ENCODE measurements around the gene HSD17B13.
"Not testable (repeated sequence)": the region's sequence is repeated elsewhere in the genome, so short reads cannot be mapped to it uniquely, and the experiment has no call there.

Gene HSD17B13, protein sequence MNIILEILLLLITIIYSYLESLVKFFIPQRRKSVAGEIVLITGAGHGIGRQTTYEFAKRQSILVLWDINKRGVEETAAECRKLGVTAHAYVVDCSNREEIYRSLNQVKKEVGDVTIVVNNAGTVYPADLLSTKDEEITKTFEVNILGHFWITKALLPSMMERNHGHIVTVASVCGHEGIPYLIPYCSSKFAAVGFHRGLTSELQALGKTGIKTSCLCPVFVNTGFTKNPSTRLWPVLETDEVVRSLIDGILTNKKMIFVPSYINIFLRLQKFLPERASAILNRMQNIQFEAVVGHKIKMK

GRCh38 chr4:87322754-87323153 is at the start of gene HSD17B13:
TSS of gene HSD17B13 (minus strand) at chr4:87322882. CDS start at chr4:87322841, 41 bp downstream.
- no peak for DNase-seq

- DNase-seq = no peak
These were observed 47.4 kb upstream of the HSD17B13 start for GRCh38 chr4:87370068-87370467.

- no peak for DNase-seq
These were observed 44.0 kb upstream of the HSD17B13 start for GRCh38 chr4:87366521-87367162.

GRCh38 chr4:87365348-87365747 is 42.7 kb upstream of the HSD17B13 start:
- no peak for DNase-seq

GRCh38 chr4:87363552-87363951 is 40.9 kb upstream of the HSD17B13 start:
- DNase-seq = no peak

DNA sequence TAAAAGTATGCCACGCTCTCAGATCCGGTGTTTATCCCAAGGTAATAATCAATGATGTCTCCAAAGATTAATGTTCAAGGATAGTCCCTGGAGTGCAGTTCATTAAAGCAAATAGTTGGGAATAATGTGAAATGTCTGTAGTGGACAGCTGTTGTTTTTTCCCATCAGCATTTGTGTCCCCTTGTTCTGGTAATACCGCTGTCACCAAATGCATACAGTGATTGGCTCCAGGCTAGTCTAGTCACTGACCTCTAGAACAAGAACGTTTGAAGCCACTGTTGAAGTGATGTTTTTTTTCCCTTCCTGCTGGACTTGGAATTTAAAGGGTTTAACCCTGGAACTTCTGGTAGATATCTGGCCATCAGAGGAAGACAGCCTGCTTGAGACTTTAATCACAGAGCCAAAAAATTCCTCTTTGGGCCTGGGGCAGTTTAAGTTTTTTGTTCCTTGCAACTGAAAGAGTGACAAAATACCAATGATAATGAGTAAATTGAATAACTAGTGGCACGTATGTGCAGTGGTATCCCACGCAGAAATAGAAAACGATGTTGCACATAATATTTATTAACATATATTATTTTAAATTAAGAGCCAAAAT is 37.8 kb upstream of the HSD17B13 start:
- DNase-seq = no peak

DNA sequence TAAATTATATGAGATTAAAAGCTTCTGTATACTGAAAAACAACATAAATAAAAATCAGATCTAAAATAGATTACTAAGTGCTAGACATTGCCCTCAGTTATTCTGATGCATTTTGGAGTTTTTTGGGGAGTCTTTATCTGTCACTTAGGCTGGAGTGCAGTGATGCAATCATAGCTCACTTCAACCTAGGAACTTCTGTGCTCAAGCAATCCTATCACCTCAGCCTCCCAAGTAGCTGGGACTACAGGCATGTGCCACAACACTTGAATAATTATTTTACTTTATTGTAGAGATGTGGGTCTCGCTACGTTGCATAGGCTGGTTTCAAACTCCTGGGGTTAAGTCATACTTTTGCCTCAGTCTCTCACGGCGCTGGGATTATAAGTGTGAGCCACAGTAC is 36.6 kb upstream of the HSD17B13 start:
- DNase-seq = no peak

DNA sequence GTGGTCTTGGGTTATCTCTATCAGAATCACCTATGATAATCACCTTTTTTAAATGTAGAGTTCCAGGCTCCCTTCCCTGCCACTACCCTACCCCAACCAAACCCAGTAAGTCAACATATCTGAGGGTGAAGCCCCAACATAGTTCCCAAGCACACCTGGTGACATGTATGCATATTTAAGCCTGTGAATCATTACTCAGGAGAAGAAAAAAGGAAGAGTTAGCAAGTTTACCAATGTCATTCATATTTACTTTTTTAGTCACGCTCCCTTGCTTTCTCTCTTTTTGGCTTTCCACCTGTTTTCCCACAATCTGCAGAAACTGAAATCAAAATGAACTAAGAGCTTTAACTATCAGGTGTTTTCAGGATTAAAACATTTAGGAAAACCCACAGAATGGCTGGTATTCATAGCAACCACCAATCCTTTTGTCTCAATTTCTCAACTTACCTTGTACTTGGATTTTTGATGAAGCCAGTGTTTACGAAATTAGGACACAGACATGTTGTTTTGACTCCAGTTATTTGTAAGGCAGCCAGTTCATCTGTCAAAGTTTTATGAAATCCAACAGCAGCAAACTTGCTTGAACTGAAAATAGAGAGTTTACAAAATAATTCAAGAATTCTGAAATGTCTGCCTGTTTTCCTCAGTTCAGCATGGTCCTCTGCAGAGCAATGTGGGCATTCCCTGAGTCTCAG is 34.3 kb upstream of the HSD17B13 start:
- no peak for DNase-seq

GRCh38 chr4:87354168-87355102 is 31.8 kb upstream of the HSD17B13 start:
- DNase-seq = no peak

- DNase-seq = peak; percentile 53
These were observed 30.9 kb upstream of the HSD17B13 start for GRCh38 chr4:87353592-87353991.

GRCh38 chr4:87345139-87345538 is 22.5 kb upstream of the HSD17B13 start:
- DNase-seq = no peak

- DNase-seq = no peak
These were observed 20.2 kb upstream of the HSD17B13 start for GRCh38 chr4:87342872-87343271.

- DNase-seq = not testable (repeated sequence)
These were observed 19.4 kb upstream of the HSD17B13 start for GRCh38 chr4:87341954-87342635.

- DNase-seq = no peak
These were observed 16.8 kb upstream of the HSD17B13 start for GRCh38 chr4:87339440-87339839.

DNA sequence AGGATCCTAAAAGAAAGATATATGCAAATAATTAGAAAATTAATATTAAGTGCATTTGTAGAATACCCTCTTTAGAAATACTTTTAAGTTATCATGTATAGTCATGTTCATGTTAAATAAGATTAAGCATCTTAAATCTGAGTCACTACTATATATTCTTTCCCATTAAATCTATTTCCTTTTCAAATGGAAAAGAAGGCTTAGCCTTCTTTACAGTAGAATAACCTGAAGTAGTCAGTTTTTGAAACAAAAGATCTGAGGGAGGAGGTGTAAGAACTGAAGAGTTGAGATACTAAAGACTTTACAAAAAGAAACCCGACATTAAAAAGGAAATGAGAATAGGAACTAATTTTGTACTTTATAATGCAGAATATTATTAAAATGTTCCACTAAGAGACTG is 14.7 kb upstream of the HSD17B13 start:
- no peak for DNase-seq

DNA sequence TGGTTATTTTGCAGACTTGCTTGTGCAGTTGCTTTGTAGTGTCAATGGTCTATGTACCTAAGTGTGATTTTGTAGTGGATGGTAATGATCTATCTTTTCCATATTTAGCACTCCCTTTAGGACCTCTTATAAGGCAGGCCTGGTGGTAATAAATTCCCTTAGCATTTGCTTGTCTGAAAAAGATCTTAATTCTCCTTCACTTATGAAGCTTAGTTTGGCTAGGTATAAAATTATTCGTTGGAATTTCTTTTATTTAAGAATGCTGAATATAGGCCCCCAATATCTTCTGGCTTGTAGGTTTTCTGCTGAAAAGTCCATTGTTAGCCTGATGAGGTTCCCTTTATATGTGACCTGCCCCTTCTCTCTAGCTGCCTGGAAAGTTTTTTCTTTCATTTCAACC is 10.6 kb upstream of the HSD17B13 start:
- no peak for DNase-seq

DNA sequence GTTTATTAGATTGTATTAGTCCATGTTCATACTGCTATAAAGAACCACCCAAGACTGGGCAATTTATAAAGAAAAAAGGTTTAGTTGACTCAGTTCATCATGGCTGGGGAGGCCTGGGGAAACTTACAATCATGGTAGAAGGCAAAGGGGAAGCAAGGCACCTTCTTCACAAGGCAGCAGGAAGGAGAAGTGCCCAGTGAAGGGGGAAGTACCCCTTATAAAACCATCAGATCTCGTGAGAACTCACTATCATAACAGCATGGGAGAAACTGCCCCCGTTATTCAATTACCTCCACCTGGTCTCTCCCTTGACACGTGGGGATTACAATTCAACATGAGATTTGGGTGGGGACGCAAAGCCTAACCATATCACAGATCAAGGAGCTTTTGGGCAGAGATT is 8.1 kb upstream of the HSD17B13 start:
- DNase-seq = no peak

DNA sequence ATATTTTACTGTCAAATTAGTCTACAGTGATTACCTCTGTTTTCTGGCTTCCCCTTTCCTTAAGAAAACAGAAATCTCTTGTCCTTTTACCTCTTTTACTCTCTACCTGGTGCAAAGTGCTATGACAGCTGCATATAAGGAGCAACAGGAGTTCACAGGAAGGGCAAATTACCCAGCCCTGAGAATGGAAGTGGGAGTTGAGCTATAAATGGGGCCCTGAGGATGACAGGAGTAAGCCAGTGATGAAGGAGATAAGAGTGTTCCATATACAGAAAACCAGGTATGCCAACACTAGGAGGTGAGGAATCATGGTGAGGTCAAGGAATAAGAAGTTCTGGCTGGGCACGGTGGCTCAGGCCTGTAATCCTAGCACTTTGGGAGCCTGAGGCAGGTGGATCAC is 4.5 kb upstream of the HSD17B13 start:
- no peak for DNase-seq

GRCh38 chr4:87326460-87326859 is 3.8 kb upstream of the HSD17B13 start:
- no peak for DNase-seq

DNA sequence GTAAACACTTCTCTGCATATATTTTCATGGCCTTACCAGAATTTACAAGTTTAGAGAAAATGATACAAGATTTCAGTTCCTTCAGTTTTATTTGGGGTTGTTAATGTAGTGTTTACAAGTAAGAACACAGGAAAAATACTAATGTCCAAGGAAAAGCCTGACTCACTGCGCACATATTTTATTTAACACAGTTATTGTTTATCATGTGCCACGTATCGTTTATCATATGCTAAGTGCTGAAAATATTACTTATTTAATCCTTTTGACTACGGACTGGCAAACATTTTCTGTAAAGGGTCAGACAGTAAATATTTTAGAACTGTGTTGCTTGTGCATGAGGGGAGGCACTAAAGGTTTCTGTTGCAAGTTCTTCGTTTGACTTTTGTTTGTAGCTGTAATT is 794 bp downstream of the HSD17B13 start:
- no peak for DNase-seq

GRCh38 chr4:87317527-87317926 is 5.2 kb downstream of the HSD17B13 start:
- DNase-seq = no peak

DNA sequence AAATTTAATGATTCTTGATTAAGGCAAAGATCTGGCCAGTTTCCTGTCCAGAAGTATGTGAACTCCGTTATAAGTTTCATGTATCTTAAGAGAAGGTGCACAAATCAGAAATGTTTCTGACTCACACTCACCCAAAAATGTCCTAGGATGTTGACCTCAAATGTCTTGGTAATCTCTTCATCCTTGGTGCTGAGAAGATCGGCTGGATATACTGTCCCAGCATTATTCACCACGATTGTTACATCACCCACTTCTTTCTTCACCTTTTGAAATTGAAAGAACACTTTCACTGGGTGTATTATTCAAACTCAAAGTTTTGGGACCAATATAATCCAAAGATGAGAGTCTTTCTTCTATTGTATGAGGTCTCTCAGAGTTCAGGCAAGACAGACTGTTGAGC is 5.7 kb downstream of the HSD17B13 start:
- no peak for DNase-seq

All from activated CD8-positive, alpha-beta memory T cell treated with anti-CD3 and anti-CD28 coated beads, Interleukin-2, amount 50 U/mL, for 4 hours (primary cell).